HG02973 (cell line): ENCODE results near the gene IFITM10.

ENCODE experiments used
- ATAC-seq: cut with Tn5 transposase; IDR thresholded peaks from one replicate; pipeline ENCODE4 v1.9.1; 2021; ENCODE audit warnings: moderate library complexity; ENCODE audit not compliant: unreplicated experiment

IFITM10 gene

DNA sequence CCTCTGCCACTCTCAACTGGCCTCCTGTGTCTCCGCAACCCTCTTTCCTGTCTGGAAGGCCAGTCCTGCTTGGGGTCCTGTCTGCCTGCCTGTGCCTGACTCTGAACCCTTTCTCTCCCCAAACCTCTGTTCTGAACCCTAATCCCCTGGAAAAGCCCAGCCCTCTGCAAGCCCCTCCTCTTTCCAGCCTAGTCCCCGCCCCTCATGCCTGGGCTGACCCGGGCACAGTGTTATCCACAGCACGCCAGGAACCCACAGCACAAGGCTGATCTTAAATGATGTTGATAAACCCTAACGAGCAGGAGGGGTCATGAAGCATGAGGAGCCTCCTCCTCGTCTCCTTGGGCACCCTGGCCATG lies at the start of gene IFITM10:
Gene IFITM10 (minus strand): TSS at position 115 of the 359 bp plus-strand sequence. CDS start 153 bp downstream, outside the sequence.
- ATAC-seq: no peak

DNA sequence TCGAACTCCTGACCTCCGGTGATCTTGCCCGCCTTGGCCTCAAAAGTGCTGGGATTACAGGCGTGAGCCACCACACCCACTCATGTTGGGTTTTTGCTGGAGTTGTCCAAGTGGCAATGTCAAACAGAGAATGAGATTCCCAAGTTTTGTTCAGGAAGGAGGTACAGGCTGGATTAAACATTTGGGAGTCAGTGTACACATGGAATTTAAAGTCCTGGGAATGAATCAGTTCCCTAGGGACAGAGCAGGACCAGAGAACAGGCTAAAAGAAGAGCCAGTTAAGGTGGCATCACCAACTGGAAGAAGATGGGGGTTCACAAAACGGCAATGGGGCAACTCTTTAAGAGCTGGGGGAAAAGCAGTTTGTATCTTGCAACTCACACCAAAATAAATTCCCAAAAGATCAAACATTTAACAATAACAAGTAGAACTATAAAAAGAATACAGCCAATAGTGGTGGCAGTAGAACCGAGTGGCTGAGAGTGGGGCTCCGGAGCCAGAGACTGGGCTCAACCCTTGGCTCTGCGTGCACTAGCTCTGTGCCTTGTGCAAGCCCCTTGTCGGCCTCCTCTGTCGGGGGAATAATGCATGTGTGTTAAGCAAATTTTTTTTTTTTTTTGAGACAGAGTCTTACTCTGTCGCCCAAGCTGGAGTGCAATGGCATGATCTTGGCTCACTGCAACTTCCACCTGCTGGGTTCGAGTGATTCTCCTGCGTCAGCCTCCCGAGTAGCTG lies 47.2 kb upstream of the IFITM10 start:
- no peak for ATAC-seq

DNA sequence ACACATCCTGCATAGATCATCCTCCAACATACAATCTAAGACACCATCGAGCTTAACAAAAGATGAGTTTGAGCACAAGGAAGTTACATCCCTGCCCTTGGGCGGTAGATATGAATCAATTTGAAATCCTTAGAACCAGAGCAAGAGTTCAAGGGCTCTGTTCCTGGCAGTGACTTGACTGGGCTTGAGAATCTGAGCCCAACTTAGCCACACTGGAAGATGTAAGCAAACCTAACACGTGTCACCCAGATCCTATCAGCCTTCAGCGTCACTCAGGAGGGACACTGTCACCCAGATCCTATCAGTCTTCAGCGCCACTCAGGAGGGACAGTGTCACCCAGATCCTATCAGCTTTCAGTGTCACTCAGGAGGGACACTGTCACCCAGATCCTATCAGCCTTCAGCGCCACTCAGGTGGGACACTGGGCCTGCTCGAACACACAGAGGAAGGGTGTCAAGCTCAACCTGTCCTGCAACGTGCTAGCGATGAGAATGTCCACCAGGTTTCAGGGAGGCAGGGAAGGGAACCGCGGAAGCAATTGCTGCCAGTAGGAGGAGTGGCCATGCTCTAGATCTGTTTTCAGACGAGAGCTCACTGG lies 46.1 kb upstream of the IFITM10 start:
- ATAC-seq: no peak

DNA sequence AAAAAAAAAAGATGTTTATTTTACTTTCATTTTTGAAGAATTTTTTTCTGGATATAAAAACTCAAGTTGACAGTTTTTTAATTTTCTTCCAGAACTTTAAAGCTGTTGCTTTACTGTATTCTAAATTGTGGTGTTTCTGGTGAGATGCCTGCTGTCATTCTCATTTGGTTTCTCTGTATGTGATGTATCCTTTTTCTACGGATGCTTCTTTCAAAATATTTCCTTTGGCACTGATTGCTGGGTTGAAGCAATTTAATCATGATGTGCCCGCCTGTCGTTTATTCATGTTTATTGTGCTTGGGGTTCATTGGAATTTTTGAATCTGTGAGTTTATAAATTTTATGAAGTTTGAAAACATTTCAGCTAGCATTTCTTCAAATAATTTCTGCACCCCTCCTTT lies 42.7 kb upstream of the IFITM10 start:
- ATAC-seq: no peak

DNA sequence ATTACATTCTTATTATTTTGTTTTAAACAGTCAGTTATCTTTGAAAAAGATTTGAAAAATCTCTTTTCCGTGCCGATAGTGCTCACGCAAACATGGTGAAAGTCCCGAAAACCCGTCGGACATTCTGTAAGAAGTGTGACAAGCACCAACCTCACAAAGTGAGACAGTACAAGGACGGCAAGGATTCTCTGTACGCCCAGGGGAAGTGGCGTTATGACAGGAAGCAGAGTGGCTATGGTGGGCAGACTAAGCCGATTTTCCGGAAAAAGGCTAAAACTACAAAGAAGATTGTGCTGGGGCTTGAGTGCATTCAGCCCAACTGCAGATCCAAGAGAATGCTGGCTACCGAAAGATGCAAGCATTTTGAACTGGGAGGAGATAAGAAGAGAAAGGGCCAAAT lies 42.1 kb upstream of the IFITM10 start:
- no peak for ATAC-seq

DNA sequence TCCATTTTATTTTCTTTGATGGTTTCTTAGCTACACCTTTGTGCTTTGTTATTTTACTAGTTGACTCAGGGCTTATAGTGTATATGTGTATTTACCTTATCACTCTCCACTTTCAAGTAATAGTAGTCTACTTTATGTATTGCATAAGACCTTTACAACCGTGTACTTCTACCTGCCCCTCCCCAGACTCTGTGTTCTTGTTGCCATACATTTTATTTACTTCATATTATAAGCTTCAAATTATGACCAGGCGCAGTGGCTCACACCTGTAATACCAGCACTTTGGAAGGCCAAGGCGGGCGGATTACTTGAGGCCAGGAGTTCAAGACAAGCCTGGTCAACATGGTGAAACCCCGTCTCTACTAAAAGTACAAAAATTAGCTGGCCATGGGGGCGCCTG lies 41.5 kb upstream of the IFITM10 start:
- ATAC-seq: no peak

DNA sequence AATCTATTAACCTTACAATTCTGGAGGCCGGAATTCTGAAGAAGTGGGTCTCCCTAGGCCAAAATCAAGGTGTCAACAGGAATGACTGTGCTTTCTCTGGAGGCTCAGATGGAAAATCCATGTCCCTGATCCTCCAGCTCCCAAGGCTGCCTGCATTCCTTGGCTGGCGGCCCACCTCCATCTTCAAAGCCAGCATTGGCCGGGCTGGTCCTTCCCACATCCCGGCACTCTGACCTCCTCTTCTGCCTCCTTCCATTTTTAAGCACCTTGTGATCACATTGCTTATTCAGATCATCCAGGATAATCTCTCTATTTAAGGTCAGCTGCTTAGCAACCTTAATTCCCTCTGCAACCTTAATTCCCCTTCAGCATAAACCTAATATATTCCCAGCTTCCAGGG lies 36.1 kb upstream of the IFITM10 start:
- ATAC-seq: no peak

DNA sequence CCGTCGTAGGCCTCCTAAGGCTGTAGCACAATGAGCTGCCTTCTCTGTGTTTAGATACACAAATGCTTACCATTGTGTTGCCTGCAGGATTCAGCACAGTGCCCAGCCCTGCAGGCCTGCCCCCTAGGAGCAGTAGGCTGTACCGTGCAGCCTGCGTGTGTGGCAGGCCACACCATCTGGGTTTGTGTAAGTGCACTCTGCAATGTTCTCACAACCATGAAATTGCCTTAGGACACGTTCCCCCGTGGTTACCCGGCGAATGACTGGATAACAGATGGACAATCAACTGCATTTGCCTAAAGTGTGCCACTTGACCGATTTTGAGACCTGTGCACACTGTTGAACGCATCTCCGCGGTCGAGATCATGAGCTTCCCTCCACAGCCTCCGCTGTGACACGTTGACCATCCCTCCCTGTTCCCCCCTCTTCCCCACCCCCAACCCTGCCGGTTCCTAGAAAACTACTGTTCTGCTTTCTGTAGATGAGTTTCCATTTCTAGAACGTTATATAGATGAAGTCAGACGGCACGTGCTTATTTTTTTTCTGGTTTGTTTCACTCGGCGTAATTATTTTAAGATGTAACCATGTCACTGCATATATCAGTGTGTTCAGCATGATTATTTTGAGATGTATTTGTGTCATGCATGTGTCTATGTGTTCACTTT lies 35.5 kb upstream of the IFITM10 start:
- no peak for ATAC-seq

DNA sequence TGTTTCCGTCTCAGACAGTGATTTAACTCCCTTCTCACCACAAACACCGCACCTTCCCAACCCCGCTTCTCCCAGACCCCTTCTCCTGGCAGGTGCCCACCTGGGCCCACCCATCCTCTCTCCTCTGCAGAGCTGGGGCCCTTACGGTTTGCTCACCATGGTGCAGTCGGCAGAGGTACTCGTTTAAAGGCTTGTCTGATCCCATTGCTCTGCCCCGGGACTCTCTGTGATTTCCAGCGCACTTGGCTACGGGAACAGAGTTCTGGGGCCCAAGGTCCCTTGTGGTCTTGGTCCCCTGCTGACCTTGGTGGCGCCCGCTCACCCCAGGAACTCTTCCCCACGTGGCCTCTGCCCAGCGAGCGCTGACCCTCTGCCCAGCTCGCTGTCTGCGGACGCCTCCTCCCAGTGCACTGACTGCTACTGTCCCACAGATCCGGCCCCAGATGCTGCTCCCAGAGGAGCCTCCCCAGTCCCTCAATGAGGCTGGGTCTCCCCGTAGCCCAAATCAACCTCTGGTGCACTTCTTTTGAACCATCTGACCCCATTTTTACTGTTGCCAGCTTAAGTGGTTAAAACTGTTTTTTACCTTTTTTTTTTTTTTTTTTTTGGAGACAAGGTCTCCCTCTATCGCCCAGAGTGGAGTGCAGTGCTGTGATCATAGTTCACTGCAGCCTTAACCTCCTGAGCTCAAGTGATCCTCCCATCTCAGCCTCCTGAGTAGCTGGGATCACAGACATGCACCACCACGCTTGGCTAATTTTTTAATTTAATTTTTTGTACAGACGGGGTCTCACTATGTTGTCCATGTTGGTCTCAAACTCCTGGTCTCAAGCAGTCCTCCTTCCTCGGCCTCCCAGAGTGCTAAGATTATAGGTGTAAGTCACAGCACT lies 34.6 kb upstream of the IFITM10 start:
- no peak for ATAC-seq

DNA sequence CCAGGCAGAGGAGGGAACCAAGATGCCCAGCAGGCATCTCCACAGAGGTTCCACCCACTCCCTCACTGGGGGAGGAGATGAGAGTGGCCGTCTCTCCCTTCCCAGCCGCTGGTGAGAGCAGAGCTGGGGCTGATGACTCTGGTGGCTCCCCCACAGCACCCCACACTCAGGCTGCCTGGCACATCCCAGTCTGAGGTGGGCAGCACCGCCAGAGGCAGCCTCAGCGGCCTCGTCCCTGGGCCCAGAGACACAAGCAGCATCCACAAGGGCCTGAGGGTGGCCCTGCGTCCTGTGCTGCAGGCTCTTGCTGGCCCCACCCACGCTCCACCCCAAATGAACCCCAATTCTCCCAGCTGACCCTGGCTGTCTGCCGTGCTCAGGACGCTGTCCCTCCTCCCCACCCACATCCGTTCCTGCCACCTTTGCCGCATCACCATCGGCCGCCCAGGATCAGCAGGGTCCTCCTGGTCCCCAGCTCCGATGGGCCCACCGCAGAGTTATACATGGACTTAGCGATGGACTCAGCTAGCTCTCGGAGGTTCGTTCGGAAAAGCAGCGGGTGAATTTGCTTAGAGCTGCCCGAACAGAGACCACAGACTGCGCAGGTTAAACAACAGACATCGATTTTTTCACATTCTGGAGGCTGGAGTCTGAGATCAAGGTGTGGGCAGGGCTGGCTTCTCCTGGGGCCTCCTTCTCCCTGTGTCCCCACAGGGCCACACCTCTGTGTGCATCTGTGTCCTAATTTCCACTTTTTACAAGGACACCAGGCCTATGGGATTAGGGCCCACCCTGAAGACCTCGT lies 33.5 kb upstream of the IFITM10 start:
- ATAC-seq: no peak

DNA sequence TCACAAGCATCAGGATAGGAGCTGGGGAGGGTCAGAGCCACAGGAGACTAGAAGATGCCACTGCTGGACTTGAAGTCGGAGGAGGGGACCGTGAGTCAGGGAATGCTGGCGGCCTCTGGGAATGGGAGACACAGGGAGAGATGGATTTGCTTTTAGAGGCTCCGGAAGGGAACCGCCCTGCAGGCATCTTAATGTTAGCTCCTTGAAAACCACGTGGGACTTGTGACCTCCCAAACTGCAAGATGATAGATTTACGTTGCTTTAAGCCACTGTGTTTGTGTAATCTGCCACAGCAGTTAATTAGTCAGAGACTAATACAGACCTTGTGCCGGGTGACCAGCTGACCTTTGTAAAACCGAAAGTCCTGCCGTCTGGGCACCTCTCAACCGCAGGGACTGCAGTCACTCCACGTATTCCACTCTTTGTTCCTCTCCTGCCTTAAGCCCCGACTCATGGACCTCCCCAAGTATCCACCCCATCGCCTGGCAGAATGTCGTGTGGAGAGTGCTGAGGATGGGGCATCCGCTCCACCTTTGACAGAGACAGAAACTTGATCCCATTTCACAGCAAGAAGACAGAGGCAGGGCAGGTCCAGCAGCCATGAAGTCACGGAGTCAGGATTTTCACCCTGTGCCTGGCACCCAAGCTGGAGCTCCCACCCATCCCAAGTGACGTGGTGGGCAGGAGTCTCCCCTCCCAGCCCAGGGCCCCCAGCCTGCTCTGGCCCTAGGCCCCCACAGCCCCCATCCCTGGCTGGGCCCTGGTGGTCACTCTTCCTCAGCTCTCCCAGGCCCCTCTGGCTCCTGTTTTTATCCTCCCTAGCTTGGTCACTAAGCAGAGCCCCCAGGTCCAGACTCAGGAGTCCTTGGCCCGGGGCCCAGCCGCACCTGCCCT lies 32.7 kb upstream of the IFITM10 start:
- no peak for ATAC-seq

DNA sequence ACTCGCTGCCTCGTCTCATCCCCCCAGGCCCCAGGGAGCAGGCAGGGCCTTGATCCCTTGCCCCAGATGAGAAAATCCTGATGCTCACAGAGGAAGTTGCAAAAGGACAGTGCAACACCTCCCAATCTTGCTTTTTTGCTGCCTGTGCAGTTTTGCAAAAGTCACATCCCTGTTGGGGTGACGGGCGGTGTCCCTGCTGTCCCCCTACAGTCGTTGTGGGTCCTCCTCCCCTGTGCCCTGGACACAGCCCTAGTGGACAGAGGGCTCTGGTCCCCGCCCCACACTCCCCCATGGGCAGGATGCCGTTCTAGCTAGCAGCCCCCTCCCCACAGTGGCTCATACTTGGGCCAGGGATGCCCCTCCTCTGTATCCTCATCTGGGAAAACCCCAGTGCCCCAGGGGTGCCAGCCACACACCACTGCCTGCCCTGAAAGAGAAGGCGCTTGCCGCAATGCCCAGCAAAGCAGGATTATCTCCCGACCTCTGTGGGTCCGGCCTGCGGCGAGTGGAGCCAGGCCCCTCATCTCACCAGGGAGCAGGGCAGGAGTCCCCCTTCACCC lies 31.7 kb upstream of the IFITM10 start:
- no peak for ATAC-seq

DNA sequence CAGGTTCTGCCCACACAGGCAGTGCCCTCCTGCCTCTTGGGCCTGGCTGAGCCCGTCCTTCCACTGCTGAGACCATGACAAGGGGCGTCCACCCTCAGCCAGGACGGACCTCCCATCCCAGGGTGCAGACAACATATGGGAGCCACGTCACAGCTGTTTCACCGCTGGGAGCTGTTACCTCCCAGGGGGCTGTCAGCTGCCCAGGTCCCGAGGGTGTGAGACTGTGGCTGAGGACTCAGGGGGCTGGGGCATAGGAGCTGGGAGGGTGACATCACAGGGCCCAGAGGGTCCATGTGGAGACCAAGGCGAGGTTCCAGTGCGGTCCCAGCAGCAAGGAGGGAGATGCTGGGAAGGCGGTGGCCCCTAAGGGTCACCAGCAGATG lies 31.2 kb upstream of the IFITM10 start:
- ATAC-seq: no peak

DNA sequence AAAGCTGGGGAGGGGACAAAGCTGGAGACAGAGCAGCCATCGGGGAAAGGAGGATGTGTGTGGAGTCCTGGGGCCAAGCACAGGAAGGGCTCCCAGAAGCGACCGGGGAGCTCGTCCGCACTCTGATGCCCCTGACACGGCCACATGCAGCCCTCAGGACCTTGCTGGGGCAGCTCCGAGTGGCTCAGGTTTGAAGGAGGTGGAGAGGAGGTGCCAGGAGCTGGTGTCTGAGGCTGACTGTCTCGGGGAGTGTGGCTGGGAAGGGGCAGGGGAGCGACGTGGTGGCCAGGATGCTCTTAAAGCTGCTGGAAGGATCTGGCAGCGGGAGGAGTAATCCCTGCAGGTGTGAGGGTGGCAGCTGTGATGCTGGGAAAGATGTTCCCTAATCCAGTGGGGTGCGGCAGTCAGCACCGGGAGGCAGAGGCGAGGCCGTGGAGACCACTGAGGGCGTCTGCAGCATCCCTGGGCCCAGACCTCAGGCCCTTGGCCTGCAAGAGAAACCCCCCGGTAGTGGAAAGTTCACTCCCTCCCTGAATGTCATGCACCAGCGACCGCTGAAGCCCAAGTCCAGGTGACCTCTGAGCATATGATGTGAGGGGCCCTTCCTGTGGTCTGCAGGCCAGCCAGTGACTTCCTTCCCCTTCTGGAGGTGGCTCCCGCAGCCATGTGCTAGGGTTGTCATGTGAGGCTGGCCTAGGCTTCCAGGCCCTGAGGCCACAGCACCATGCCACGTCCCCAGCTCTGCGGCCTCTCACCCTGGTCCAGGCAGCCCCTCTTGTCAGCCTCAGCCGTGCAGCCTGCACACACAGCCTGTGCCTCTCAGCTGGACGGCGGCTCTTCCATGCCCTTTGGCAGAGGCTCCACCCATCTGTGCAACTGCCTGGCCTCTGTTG lies 30.6 kb upstream of the IFITM10 start:
- no peak for ATAC-seq

DNA sequence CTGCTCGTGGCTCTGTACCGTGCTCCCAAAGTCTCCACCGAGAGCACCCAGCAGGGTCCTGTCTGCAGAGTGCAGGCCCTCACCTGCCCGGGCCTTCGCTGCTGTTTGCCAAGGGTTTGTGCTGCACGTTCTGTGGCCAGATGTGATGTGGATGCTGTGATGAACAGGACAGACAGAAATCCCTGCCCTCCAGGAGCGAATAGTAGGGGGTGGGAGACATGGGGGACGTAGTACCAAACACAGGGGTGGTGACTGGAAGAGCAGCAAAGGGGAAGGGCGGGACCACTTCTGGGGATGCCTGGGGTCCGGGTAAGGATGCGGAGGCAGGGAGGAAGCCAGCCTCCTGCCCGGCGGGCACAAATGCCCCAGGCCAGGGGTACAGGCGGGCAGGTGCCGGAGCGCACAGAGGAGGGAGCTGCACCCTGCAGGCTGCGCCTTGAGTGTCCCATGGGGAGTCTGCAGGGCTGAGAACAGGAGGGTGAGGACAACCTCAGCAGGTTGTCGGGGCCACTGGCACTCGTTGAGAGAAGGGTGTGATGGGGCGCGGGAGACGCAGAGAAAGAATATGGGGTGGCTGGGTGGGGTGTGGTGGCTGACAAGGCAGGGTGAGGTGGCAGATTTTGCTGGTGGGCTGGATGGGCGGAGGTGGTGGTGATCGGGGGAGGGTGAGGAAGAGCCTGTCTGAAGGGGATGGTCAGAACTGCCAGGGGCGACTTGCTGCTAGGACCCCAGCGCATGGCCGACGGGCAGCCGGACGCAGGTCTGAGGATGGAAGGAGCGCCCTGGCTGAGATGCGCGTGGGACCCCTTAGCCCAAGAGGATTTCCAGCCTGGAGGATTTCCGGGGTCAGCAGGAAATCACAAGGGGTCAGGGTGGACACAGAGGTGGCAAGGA lies 29.7 kb upstream of the IFITM10 start:
- no peak for ATAC-seq

DNA sequence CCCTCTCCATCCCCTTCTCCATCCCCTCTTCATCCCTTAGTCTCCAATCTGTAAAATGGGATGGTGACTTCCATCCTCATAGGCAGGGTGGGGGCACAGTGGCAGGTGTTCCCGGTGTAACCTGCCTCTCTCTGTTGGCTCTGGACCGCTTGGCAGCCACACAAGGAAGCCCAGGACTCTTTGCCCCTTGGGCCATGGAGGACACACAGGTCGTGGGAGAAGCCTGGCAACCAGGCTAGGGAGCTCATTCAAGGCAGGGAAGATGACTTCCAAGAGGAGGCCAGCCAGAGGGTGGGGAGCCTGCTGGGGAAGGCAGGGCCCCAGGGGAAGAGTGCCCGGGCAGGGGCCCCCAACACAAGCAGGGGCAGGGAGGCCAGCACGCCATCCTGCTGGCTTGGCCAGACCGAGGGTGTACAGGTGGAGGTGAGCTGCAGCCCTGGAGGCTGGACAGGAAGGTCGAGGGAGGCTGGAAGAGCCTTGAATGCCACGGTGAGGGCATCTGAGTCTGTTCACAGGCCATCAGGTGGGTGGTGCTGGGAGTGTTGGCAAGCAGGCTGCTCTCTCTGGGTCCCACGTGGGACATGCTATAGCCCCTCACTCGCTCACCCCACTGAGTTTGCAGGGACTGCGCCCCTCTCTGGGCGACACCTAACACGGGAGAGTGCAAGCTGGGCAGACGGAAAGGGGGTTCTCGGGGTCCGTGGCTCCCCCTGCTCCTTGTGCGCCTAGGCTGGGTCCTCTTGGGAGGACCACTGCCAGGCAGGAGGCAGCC lies 28.8 kb upstream of the IFITM10 start:
- no peak for ATAC-seq
